Measurements from ENCODE around the gene RNF157. TPM values are rescaled to one million over a fixed set of nuclear protein-coding genes. Genes with fewer than 3 reads are reported as not detected.

Gene RNF157
- polyA plus RNA-seq, 2 of the 4 experiments (the other 2 are of a cell fraction), result 7.2 to 8.5 TPM

DNA sequence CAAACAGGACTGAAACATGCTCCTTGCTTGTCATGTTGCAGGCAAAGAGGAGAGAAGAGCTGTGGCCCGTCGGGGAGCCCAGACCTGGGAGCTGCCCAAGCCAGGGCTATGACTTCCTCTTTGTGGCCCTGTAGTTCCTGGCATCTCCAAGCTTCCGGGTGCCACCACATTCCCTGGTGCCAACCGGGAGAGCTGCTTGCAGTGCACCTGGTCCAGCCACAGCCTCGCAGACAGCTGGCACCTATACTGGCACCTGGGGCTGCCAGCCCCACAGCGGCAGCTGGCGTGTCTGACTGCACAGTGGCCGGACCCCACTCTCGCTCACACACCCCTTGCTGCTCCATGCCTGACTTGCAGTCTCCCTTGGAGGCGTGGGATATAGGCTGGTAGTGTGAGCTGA is 62.2 kb downstream of the RNF157 start:
- Histone ChIP-seq H3K4me1 (no peaks in the 10 kb centered on the region), H3K4me2 (no peak overlapping the region), H3K9me3 (no peaks in the 10 kb centered on the region), H3K4me3 (no peak overlapping the region), H3K27ac (no peak overlapping the region)
- ATAC-seq (no peak), DNase-seq (ENCODE audit: low read depth in 1 of 2, low spot score in 1 of 2) (no peak), FAIRE-seq (no peak)
- TF ChIP-seq JUNB (IDR thresholded peaks at IDR 0.05) (no peak), CHD4 (IDR thresholded peaks at IDR 0.05; ENCODE audit: borderline replicate concordance) (no peak), CBX8 (IDR thresholded peaks at IDR 0.05) (no peak), FOSB (CRISPR knock-in tag; IDR thresholded peaks at IDR 0.05) (no peak), TP53 (CRISPR knock-in tag; IDR thresholded peaks at IDR 0.05) (no peak), TFCP2L1 (CRISPR knock-in tag; IDR thresholded peaks at IDR 0.05) (no peak), NR3C1 (IDR thresholded peaks at IDR 0.05) (no peak), FOXS1 (CRISPR knock-in tag; IDR thresholded peaks at IDR 0.05) (no peak), NFE2L2 (conservative IDR thresholded peaks at IDR 0.05; ENCODE audit: low read length) (no peak), HOXA7 (CRISPR knock-in tag; IDR thresholded peaks at IDR 0.05) (no peak), SMC3 (IDR thresholded peaks at IDR 0.05) (no peak), EHF (CRISPR knock-in tag; IDR thresholded peaks at IDR 0.05) (no peak), RARB (CRISPR knock-in tag; IDR thresholded peaks at IDR 0.05) (no peak), SREBF2 (IDR thresholded peaks at IDR 0.05) (no peak), MAZ (IDR thresholded peaks at IDR 0.05; ENCODE audit: borderline replicate concordance, low read depth, low read length) (no peak)
- TF ChIP-seq, protein P1, sequence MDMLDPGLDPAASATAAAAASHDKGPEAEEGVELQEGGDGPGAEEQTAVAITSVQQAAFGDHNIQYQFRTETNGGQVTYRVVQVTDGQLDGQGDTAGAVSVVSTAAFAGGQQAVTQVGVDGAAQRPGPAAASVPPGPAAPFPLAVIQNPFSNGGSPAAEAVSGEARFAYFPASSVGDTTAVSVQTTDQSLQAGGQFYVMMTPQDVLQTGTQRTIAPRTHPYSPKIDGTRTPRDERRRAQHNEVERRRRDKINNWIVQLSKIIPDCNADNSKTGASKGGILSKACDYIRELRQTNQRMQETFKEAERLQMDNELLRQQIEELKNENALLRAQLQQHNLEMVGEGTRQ (IDR thresholded peaks at IDR 0.05), result no peak
- TF ChIP-seq, protein P2, sequence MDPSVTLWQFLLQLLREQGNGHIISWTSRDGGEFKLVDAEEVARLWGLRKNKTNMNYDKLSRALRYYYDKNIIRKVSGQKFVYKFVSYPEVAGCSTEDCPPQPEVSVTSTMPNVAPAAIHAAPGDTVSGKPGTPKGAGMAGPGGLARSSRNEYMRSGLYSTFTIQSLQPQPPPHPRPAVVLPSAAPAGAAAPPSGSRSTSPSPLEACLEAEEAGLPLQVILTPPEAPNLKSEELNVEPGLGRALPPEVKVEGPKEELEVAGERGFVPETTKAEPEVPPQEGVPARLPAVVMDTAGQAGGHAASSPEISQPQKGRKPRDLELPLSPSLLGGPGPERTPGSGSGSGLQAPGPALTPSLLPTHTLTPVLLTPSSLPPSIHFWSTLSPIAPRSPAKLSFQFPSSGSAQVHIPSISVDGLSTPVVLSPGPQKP (IDR thresholded peaks at IDR 0.05; ENCODE audit: low read depth, low read length), result no peak
- TF ChIP-seq, protein P3, sequence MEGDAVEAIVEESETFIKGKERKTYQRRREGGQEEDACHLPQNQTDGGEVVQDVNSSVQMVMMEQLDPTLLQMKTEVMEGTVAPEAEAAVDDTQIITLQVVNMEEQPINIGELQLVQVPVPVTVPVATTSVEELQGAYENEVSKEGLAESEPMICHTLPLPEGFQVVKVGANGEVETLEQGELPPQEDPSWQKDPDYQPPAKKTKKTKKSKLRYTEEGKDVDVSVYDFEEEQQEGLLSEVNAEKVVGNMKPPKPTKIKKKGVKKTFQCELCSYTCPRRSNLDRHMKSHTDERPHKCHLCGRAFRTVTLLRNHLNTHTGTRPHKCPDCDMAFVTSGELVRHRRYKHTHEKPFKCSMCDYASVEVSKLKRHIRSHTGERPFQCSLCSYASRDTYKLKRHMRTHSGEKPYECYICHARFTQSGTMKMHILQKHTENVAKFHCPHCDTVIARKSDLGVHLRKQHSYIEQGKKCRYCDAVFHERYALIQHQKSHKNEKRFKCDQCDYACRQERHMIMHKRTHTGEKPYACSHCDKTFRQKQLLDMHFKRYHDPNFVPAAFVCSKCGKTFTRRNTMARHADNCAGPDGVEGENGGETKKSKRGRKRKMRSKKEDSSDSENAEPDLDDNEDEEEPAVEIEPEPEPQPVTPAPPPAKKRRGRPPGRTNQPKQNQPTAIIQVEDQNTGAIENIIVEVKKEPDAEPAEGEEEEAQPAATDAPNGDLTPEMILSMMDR (IDR thresholded peaks at IDR 0.05), result no peak
- TF ChIP-seq, protein P4, sequence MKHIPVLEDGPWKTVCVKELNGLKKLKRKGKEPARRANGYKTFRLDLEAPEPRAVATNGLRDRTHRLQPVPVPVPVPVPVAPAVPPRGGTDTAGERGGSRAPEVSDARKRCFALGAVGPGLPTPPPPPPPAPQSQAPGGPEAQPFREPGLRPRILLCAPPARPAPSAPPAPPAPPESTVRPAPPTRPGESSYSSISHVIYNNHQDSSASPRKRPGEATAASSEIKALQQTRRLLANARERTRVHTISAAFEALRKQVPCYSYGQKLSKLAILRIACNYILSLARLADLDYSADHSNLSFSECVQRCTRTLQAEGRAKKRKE (CRISPR knock-in tag; IDR thresholded peaks at IDR 0.05; ENCODE audit: low read depth), result no peak
- TF ChIP-seq, protein P5, sequence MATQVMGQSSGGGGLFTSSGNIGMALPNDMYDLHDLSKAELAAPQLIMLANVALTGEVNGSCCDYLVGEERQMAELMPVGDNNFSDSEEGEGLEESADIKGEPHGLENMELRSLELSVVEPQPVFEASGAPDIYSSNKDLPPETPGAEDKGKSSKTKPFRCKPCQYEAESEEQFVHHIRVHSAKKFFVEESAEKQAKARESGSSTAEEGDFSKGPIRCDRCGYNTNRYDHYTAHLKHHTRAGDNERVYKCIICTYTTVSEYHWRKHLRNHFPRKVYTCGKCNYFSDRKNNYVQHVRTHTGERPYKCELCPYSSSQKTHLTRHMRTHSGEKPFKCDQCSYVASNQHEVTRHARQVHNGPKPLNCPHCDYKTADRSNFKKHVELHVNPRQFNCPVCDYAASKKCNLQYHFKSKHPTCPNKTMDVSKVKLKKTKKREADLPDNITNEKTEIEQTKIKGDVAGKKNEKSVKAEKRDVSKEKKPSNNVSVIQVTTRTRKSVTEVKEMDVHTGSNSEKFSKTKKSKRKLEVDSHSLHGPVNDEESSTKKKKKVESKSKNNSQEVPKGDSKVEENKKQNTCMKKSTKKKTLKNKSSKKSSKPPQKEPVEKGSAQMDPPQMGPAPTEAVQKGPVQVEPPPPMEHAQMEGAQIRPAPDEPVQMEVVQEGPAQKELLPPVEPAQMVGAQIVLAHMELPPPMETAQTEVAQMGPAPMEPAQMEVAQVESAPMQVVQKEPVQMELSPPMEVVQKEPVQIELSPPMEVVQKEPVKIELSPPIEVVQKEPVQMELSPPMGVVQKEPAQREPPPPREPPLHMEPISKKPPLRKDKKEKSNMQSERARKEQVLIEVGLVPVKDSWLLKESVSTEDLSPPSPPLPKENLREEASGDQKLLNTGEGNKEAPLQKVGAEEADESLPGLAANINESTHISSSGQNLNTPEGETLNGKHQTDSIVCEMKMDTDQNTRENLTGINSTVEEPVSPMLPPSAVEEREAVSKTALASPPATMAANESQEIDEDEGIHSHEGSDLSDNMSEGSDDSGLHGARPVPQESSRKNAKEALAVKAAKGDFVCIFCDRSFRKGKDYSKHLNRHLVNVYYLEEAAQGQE (IDR thresholded peaks at IDR 0.05), result no peak
- WGBS (ENCODE audit: missing lambda C conversion rate), result 71% methylated on average over 8 of the region's 10 CpGs
- ChIA-PET POLR2A (interaction anchor here (0.7 kb wide), 1 partner anchor 93 kb away, joined by 3 read pairs; no protein-coding TSS in a partner anchor), CTCF (interaction anchor here (0.7 to 16.1 kb wide), 14 partner anchors 10 to 220 kb away, joined by 3 to 206 read pairs (median 4); partner anchors contain the start of gene CDK3)
